Subcutaneous adipose tissue (tissue), 4 donors: Measurements from ENCODE around the gene CHD5. TPM values are rescaled to one million over a fixed set of nuclear protein-coding genes. Genes with fewer than 3 reads are reported as not detected.

Source experiments
- total RNA-seq, 4 donors: library from RNA; depleted of rRNA; stranded (reverse); fragments of >200 nt; gene quantifications; one replicate each; pipeline ENCODE4 v1.1.0, GENCODE V29; 2016
- TF ChIP-seq, protein P1 (sequence below): fragments of 450-650 bp; IDR thresholded peaks from one replicate; pipeline ENCODE4 v1.5.1; 2016; ENCODE audit warnings: low read depth, mild to moderate bottlenecking, control low read depth, antibody characterized with exemption, moderate library complexity

The CHD5 gene
- total RNA-seq, 4 donors from 2014 or later = 0.19 to 0.49 (median 0.22) TPM; not detected in 1

DNA sequence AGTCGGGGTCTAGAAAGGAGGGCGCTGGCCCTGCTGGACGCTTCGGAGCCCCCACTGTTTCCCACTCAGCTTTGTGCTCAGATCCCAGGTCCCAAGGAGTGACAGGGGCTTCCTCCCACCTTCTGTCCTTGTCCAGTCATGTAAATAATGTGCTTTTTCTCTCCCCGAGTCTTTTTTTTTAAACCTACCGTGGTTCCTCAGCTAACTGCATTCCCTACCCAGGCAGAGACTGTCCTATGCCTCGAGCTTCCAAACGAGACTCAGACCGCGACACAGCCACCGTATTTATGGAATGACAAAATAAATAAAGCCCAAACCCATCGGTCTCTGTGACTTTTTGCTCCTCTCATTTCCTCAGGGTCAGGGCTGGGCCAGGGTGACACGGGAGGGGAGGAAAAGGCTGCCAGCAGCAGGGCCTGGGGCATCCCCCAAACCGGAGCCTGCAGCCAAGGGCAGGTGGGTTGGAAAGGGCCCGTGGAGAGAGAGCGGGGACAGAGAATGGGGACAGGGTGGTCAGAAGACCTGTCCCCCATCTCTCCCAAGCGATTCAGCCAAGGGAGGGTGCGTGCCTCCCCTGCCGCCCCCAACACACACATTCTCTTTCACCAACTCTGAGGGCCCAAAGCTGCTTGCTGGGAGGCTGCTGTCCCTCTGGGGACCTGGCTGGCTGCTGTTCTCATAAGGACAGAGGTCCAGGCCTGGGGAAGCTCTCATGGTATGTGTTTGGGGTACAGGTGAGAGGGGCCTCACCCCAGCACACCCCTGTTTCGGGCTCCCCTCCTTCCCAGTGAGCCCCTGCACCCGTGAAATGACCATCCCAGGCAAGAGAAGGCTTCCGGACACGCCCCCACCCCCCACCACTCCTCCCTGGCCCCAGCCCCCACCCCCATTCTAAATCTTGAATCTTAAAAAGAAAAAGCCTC lies 79.0 kb downstream of the CHD5 start:
- TF ChIP-seq, protein P1, sequence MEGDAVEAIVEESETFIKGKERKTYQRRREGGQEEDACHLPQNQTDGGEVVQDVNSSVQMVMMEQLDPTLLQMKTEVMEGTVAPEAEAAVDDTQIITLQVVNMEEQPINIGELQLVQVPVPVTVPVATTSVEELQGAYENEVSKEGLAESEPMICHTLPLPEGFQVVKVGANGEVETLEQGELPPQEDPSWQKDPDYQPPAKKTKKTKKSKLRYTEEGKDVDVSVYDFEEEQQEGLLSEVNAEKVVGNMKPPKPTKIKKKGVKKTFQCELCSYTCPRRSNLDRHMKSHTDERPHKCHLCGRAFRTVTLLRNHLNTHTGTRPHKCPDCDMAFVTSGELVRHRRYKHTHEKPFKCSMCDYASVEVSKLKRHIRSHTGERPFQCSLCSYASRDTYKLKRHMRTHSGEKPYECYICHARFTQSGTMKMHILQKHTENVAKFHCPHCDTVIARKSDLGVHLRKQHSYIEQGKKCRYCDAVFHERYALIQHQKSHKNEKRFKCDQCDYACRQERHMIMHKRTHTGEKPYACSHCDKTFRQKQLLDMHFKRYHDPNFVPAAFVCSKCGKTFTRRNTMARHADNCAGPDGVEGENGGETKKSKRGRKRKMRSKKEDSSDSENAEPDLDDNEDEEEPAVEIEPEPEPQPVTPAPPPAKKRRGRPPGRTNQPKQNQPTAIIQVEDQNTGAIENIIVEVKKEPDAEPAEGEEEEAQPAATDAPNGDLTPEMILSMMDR = no peak

DNA sequence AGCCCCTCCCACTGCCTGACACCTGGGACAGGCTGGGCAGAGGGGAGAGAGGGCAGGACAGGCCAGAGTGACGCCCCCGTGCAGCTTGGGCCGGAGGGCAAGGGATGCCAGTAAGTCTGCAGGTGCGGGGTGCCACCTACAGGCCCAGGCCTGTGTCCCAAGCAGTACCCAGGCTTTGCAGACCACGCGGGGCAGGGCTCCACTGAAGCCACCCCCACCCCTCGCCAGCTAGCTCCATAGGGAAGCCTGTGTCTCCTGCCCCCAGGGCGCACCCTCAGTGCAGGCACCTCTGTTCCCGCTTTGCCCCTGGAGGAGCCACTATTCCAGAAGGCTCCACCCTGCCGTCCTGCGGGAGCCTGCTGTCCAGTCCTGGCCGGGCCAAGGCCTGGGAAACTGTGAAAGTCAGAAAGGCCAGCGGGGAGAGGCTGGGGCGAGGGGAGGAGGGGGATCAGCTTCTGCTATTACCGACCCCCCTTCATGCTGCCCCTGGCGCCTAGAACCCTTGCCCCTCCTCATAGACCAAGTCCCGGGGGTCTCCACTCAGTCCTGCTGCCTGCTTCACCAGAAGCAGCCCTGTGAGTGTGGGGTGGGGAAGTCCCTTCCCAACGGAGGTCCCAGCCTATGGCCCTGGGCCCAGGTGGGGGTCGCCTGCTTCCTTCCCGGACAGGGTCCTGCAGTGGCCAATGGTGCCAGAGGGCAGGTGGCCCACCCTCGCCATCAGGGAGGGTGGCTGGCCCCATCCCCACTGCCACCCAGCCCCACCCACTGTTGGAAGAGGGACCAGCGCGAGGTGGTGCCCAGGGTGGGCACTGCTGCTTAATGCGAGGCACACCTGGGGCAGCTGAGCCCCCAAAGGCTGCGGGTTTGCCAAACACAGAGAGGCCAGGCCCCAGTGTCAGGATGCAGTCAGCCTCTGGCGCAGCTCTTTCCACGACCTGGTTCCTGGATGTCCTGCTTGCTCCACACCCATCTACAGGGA lies 80.0 kb downstream of the CHD5 start:
- TF ChIP-seq, protein P1 = no peak

DNA sequence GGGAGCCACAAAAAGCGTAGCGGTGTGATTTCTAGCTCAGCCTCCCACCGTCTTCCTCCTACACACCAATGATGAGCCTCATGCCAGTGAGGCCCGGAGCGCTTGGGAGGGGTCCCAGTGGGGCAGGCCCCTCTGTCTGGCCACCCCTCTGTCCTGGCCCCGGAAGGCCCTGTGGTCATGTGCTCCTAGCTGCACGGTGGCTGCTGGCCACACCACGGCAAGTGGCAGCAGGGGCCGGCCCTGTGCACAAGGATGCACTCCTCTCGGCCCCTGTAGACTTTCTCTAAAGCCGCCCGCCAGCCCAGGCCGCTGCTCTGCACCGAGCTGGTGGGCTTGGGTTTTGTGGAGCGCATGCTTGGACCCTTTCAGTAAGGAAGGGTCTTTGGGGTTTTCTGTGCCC lies 80.8 kb downstream of the CHD5 start:
- TF ChIP-seq, protein P1 = no peak

DNA sequence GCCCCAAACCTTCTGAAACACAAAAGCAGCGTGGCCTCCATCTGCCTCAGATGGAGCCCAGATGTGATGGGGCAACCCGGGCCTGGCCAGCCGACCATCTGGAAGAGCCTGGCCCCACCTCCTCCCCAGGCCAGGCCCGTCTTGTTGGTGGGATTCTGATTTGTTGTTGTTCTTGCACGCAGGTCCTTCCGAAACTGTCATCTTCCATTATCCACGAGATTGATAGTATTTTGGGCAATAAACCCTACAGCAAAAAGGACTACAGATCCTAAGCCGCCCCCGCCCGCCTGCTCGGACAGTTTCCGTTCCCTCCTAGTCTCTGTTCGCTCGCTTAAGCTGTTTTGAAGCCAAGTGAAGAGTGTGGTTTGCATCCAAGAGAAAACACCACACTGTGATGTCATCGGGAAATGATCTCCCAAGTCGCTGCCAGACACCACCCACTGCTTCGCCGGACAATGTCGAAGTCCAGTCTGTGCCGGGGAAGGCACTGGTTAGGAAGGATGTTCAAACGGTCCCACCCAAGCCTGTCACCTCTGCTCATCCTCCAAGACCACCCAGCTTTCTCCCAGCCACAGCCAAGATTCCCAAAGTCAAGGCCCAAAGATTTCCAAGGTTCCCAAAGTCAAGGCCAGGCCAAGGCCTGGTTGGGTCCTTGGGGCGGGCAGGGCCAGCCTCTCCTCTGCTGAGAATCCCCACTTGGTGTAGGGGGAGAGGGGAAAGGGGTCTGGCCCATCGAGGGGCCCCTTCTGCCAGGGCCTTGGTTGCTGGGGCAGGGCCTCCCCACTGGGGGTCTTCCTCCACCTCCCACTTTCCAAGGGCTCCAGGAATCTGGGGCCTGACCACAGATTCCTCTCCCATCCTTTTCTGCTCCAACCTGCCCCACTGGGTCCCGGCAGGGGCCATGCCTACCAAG lies 81.6 kb downstream of the CHD5 start:
- TF ChIP-seq, protein P1 = no peak

DNA sequence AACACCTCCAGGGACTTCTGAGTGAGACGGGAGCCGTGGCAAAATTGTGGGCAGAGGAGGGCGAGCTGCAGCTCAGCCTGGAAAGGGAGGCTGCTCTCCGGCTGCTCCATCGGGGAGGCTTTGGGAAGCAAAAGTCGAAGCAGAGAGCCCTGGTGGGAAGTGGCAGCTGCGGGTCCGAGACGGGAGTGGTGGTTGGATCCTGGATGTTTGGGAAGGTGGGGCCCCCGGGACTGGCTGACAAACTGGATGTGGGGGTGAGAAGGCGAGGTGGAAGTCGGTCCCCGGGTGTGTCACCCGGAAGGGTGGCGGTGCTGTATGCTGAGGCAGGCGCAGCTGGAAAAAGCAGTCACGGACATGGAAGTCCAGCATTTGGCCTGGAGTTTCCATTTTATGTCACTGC lies 82.3 kb downstream of the CHD5 start:
- TF ChIP-seq, protein P1 = no peak

DNA sequence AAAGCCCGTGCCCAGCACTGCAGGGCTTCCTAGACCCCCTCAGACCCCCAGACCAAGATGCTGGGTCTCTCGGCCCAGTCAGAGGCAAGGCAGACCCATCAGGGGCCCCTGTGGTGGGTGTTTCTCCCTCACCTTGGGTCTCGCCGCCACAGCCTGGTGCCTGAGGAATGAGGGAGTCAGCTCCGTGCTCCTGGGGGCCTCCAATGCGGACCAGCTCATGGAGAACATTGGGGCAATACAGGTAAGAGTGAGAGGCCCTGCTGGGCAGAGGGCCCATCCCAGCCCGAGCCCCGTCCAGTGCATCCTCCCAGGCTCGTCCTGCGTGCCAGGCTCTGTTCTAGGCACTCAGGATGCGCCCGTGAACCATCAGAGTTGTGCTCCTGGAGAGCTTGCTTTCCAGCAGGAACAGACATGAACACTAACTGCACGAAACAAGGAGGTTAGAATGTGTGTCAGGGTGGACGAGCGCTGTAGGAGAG lies 83.0 kb downstream of the CHD5 start:
- TF ChIP-seq, protein P1 = no peak
